Type B pancreatic cell (in vitro differentiated cells): ENCODE results near the gene CBFA2T3. TPM values are rescaled to one million over a fixed set of nuclear protein-coding genes. Genes with fewer than 3 reads are reported as not detected.

Source experiments
- DNase-seq: peaks from one replicate; pipeline ENCODE4 v3.0.0; 2021; ENCODE audit warnings: mixed read lengths; ENCODE audit not compliant: unreplicated experiment; ENCODE audit errors: extremely low spot score
- H3K27ac Mint-ChIP-seq: 2 replicates; pipeline ENCODE4 v1.8.0; 2021; ENCODE audit warnings: mild to moderate bottlenecking, mixed read lengths
- H3K27me3 Mint-ChIP-seq: 2 replicates; pipeline ENCODE4 v1.8.0; 2021; ENCODE audit warnings: mixed read lengths
- H3K36me3 Mint-ChIP-seq: 2 replicates; pipeline ENCODE4 v1.8.0; 2021; ENCODE audit warnings: mixed read lengths
- H3K4me1 Mint-ChIP-seq: one replicate; pipeline ENCODE4 v1.8.0; 2021; ENCODE audit warnings: mixed read lengths; ENCODE audit not compliant: unreplicated experiment
- H3K4me3 Mint-ChIP-seq: 2 replicates; pipeline ENCODE4 v1.8.0; 2021; ENCODE audit warnings: mild to moderate bottlenecking, mixed read lengths
- H3K9me3 Mint-ChIP-seq: 2 replicates; pipeline ENCODE4 v1.8.0; 2021; ENCODE audit warnings: mixed read lengths
- CTCF ChIP-seq: fragments of 200-600 bp; sonication (generic); conservative IDR thresholded peaks from 2 replicates; pipeline ENCODE4 v1.5.0; 2021; ENCODE audit warnings: antibody characterized with exemption, mild to moderate bottlenecking
- total RNA-seq: library from RNA; stranded (reverse); gene quantifications from 2 replicates; pipeline ENCODE4 v1.2.1, GENCODE V29; 2021; ENCODE audit warnings: low replicate concordance

The CBFA2T3 gene
- total RNA-seq, 1 donor from 2014 or later, result 8.9 TPM

- TF ChIP-seq CTCF, result no peak
Observed at GRCh38 chr16:88900662-88901052, 76.3 kb downstream of the CBFA2T3 start.

GRCh38 chr16:88899901-88900661, 76.9 kb downstream of the CBFA2T3 start:
- no peak overlapping the region for H3K4me3 Mint-ChIP-seq
- no peak overlapping the region for H3K27ac Mint-ChIP-seq
- DNase-seq, result no peak
- no peaks in the 10 kb centered on the region for H3K9me3 Mint-ChIP-seq
- no peaks in the 10 kb centered on the region for H3K36me3 Mint-ChIP-seq
- no peaks in the 10 kb centered on the region for H3K27me3 Mint-ChIP-seq
- H3K4me1 Mint-ChIP-seq, result no peaks in the 10 kb centered on the region
- TF ChIP-seq CTCF, result no peak

More at GRCh38 chr16:88900662-88901052, 76.3 kb downstream of the CBFA2T3 start:
- no peak for DNase-seq
- Mint-ChIP-seq H3K4me3 (no peak overlapping the region), H3K27ac (no peak overlapping the region), H3K36me3 (no peaks in the 10 kb centered on the region), H3K4me1 (no peaks in the 10 kb centered on the region), H3K27me3 (no peaks in the 10 kb centered on the region), H3K9me3 (no peaks in the 10 kb centered on the region)

DNA sequence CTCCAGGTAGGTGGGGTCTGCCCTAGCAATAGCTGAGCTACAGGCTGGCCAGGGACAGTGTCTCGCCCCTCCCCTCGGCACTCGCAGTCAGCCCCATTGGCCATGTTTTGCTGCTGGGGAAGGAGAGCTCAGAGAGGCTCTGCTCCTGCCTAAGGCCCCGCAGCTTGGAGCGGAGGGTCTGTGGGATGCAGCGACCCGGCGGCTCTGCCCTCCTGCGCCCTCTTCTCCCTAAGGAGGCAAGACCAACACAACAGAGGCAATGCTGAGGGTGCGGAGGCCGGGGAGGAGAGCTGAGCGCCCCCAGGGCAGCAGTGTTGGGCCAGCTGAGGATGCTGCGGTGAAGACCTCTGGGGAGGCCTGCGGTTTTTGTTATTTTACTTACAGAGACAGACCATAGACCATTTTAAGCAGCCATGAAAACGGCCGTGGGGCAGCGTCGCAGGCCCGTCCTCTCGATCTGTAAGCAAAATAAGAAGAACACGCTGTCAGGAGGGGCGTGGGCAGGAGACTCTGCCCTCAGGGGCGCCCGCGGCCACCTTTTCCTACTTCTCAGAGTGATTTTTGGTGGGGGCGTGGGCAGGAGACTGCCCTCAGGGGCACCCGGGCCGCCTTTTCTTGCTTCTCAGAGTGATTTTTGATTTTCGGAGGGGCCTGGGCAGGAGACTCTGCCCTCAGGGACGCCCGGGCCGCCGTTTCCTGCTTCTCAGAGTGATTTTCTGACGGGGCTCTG, 79.1 kb downstream of the CBFA2T3 start:
- no peak overlapping the region for H3K4me3 Mint-ChIP-seq
- no peaks in the 10 kb centered on the region for H3K9me3 Mint-ChIP-seq
- H3K4me1 Mint-ChIP-seq, result no peaks in the 10 kb centered on the region
- H3K27ac Mint-ChIP-seq, result no peak overlapping the region
- DNase-seq, result no peak
- no peaks in the 10 kb centered on the region for H3K27me3 Mint-ChIP-seq
- no peaks in the 10 kb centered on the region for H3K36me3 Mint-ChIP-seq
- no peak for TF ChIP-seq CTCF

DNA sequence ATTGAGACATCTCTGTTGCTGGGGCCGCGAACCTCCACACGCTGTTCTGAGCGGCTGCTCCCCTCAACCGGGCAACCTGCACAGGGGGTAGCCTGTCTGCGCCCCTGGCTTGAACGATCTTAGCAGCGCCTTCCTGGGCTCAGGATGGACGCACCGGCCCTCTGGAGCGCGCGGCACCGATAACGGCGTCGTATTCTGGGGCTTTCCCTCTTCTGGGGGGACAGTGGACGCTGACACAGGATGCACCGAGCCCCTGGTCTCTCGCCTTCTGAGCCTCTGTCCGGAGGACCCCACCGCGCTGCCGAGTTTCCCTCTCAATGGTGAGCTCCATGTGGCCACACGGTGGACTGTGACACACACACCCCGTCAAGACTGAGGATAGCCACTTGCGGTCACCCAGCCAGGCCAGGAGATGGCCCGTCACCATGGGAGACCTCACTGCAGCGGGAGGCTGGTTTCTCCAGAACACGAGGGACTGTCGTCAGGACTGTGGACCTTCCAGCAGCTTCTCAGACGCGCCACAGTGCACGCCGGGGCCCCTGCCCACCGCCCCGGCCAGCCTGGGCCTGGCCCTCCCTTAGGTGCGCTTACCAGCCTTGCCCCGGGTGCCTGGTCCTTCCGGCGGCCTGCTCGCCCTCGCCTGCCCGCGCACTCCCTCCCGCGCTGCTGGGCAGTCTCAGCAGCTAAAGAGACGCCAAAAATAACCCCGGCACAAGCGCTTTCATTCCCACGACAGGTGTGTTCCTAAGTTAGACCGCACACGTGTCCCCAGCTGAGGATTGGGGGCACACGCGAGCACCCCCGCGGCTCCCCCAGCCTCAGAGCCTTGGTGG, 80.6 kb downstream of the CBFA2T3 start:
- Mint-ChIP-seq H3K27me3 (no peaks in the 10 kb centered on the region), H3K4me1 (no peaks in the 10 kb centered on the region), H3K36me3 (no peaks in the 10 kb centered on the region), H3K27ac (no peak overlapping the region), H3K9me3 (no peaks in the 10 kb centered on the region), H3K4me3 (no peak overlapping the region)
- no peak for TF ChIP-seq CTCF
- no peak for DNase-seq

DNA sequence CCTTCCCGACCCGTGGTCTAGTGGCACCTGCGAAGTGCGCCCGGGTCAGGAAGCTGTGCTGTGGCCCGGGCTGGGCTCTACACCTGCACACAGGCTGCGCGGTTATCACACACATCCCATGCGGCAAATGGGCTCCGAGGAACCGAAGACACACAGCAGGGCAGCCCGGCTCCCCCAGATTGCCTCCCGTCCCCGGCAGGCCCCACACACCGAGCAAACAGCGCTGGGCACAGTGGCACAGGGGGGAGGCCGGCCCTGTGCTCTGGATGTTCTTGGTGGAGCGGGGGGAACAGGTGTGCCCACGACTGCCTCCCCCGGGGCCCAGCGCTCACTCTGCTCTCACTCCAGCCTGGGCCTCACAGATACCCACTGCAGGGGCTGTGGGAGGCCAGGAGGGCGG, 81.7 kb downstream of the CBFA2T3 start:
- DNase-seq, result no peak

More for the DNA sequence above, 81.7 kb downstream of the CBFA2T3 start:
- H3K4me1 Mint-ChIP-seq, result no peaks in the 10 kb centered on the region
- H3K9me3 Mint-ChIP-seq, result no peaks in the 10 kb centered on the region
- H3K27ac Mint-ChIP-seq, result no peak overlapping the region
- TF ChIP-seq CTCF, result no peak
- H3K27me3 Mint-ChIP-seq, result no peaks in the 10 kb centered on the region
- H3K4me3 Mint-ChIP-seq, result no peak overlapping the region
- H3K36me3 Mint-ChIP-seq, result no peaks in the 10 kb centered on the region
